Stimulated activated CD4-positive, alpha-beta T cell treated with anti-CD3 and anti-CD28 coated beads, Interleukin-2, amount 100 ng/mL, for 48 hours (primary cell): ENCODE results near the gene TTF1.
A peak's percentile ranks its signal among the peaks of the same experiment; 100 is the strongest.
"Not testable (repeated sequence)": the region's sequence is repeated elsewhere in the genome, so short reads cannot be mapped to it uniquely, and the experiment has no call there.

Experiments
- DNase-seq, 2 donors: peaks; one replicate each; pipeline ENCODE4 v3.0.0-alpha.2; 2020

Gene TTF1

DNA sequence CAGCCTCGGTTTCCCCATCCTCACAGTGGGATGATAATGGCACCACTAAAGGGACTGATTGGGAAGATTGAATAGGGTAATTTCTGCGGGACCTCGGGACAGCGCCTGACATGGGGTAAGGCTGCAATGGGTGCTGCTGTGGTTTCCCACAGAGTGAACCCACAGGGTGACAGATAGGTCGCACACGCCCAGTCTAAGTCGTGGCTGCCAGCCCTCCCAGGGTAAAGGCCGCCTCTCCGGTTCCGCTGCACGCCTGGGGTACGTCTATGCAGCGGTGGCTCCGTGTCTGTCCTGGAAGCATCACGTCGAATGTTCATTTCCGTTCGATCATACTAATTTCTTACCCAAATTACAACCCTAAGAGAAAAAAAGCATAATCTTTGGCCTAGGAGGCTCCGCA lies 4.0 kb upstream of the TTF1 start:
- DNase-seq: no peak

- peak in 1 of 2 donors; percentile 30 for DNase-seq
These were observed 3.3 kb upstream of the TTF1 start, which contains the start of gene CFAP77 for GRCh38 chr9:132409828-132410528. CFAP77 (plus strand) TSS chr9:132410211; CDS start chr9:132410272, 61 bp downstream.

- no peak for DNase-seq
These were observed 1.9 kb upstream of the TTF1 start for GRCh38 chr9:132408521-132408920.

GRCh38 chr9:132407196-132407595 lies 556 bp upstream of the TTF1 start:
- no peak for DNase-seq

DNA sequence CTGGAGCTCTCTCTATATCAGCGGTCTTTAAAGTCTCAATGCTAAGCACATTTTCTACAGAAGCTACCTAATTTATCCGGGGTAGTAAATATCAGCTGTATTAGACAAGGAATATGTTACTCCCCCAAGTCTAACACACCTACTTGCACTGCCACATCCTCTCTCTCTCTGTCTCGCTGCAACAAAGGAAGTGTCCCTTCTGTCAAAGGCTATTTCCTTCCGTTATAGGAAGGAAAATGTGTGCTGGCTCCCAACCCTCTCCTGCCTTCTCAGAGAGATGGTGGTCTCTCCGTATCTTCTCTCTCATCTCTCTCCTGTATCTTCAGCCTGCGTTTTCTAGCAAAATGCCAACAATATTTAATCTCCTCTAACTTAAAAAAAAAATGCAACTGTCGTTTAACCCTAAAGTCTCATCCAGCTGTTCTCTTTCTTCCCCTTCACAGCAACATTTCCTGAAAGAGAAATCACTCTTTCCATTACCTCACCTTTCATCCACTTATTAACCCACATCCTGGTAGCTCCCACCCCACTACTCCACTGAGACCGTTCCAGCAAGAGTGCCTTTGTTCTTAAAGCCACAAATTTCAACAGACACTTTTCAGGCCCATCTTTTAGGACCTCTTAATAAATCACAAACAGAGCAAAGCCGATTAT lies 2.3 kb downstream of the TTF1 start:
- no peak for DNase-seq

DNA sequence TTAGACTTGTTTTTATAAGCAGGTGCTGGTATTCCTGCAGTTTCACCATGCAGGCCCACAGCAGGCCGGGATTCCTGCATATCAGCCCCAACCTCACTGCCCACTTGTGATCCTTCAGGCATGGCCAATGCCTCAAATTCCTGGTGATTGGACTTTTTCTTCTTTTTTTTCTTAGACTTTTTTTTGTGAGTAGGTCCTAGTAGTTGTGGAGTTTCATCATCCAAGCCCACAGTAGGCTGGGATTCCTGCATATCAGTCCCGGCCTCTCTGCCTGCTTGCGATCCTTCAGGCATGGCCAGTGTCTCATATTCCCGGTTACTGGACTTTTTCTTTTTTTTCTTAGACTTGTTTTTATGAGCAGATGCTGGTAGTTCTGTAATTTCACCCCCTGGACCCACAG lies 4.8 kb downstream of the TTF1 start:
- no peak for DNase-seq

DNA sequence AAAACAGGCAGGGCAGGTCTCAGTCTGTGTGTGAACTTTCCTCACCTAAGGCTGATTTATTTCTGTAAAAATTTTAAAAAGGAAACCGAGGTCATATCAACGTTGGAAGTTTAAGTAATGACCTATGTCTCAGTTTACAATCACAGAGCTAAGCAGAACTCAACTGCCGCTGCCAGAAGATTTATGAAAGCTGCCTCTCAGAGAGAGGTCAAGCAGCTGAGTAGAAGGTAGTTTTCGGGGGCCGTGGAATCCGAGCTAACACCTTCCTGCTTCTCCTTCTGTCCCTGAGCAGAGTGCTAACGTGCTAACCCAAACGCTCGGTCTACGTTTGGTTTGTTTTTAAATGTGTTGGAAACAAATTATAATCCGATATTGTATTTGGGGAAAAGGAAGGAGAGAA lies 11.1 kb downstream of the TTF1 start:
- no peak for DNase-seq

DNA sequence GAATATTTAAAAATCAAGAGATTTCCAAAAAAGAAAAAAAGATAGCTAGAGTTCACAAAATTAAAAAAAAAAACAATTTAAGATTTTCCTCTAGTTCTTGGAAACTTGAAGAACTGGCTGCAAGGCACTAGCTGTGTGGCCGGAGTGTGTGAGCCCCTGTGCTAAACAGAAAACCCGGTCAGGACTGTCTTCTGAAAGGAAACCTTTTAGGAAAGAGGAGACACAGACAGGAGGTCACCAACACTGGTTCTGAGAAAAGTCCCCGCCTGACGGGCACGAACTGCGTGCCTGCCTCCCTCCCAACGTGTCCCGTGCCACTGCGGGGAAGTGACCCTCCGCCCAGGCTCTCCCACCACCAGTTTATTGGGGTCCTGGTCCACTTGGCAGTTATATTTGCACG lies 15.2 kb downstream of the TTF1 start:
- DNase-seq: no peak

DNA sequence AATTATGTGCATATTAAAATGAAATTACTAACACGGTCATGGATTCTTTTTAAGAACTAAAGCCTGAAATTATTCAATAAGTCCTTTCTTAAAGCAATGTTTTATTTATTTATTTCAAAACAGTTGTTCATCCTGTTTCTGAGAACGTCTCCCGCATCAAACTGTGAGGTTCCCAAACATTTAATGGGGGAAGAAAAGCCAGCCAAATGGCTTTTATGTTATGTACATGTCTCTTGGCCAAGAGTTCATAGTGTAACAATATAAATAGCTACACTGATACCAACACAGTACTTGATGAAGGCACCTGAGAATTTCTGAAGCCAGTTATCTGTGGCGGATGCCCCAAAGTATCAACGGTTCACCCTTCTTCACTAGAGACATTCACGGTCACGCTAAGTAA lies 15.7 kb downstream of the TTF1 start:
- no peak for DNase-seq

GRCh38 chr9:132387133-132387532 lies 19.5 kb downstream of the TTF1 start:
- DNase-seq: no peak

DNA sequence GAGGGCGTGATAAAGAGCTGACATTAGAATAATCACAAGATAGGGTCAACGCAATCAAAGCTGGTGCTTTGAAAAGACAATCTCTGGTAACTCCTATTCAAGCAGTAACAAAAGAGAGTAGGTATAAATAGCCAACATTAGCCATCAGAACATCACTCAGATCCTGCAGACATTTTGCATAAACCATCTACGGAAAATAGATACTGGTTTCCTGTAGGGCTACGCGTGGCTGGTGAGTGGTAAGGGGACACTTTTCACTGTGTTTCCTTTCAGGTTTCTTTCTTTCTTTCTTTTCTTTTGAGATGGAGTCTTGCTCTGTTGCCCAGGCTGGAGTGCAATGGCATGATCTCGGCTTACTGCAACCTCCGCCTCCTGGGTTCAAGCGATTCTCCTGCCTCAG lies 22.3 kb downstream of the TTF1 start:
- no peak for DNase-seq

DNA sequence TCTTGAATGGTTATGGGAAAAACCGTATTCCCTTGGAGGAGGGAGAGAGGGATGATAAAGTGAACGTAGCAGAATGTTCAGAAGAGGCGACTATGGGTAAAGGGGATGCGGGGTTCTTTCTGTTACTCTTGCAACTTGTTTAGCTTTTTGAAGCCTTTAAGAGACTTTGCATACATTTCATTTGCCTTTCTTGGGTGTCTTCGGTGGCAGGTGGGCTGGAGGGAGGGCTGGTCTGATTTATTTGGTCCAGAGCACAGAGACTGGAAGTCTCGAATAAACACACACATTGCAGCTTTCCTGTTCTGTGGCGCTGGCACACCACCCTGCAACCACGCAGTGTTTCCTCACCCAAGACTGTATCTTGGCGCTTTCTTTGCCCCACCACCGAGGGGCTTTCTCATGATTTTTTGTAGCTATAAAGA lies 23.2 kb downstream of the TTF1 start:
- no peak for DNase-seq

- DNase-seq: no peak
These were observed 24.6 kb downstream of the TTF1 start for GRCh38 chr9:132381966-132382541.

GRCh38 chr9:132378416-132378815 lies 28.2 kb downstream of the TTF1 start:
- DNase-seq: not testable (repeated sequence)

GRCh38 chr9:132377769-132378168 lies 28.9 kb downstream of the TTF1 start:
- DNase-seq: not testable (repeated sequence)

DNA sequence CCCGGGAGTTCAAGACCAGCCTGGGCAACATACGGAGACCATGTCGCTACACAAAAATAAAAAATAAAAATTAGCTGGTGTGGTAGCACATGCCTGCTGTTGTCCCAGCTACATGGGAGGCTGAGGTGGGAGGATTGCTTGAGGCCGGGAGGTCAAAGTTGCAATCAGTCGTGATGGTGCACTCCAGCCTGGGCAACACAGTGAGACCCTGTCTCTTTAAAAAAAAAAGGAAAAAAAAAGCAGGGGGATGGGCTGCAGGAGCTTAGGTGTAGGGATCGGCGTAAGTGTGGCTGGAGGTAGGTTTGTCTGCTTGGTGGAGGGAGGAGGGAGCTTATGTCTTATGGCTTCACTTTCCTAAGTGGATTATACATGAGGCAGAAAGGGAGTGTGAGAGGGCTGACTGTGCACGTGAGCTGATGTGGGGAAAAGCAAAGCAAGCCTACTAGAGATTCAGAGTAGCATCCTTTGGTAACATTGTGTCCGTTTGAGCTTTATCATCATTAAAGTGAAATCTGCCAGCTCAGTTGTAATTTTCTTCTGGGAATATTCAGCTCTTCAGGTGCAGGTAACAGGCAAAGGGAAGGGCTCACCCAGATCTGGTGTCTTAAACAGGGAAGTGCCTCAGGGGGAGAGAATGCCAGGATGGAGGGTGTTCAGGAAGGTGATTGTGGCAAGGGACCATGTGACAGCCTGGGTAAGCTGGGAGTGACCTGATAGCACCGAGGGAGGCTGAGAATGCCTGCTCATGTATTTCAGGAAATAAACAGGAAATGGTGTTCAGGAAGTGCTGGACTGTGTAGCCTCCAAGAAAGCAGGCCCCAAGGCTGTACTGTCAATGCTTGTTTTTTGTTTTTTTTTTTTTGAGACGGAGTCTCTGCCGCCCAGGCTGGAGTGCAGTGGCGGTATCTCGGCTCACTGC lies 34.2 kb downstream of the TTF1 start:
- DNase-seq: no peak

DNA sequence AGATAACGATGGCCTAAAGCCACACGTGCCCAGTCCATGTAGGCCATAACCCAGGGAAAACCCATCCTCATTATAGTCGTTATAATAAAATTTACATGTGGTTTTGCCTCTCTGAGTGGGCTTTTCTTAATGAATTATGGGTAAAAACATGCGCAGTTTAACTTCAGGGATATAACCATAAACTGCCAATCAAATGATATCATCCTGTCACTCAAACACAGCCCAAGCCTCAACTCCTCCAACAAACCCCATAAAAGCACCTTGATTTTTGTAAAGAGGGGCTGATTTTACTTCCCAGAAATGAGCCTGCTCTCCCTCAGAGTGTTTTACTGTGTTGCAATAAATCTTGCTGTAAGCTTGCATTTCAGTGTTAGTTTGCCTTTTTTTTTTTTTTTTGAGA lies 36.0 kb downstream of the TTF1 start:
- DNase-seq: no peak

DNA sequence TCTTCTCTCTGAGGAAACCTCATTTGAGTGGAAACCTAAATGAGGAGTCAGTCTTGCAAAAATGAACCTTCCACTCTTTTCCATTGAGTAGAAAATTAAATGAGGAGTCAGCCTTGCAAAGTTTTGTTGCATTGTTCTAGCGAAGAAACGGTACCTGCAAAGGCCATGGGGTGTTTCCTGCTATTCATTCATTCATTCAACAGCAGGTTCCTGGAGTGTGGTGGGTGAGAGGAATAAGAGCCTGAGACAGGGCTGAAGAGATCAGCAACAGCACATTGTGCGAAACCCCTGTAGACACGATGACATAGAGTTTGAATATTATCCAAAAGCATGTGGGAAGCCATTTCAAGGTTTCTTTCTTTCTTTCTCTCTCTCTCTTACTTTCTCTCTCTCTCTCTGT lies 37.2 kb downstream of the TTF1 start:
- DNase-seq: no peak

DNA sequence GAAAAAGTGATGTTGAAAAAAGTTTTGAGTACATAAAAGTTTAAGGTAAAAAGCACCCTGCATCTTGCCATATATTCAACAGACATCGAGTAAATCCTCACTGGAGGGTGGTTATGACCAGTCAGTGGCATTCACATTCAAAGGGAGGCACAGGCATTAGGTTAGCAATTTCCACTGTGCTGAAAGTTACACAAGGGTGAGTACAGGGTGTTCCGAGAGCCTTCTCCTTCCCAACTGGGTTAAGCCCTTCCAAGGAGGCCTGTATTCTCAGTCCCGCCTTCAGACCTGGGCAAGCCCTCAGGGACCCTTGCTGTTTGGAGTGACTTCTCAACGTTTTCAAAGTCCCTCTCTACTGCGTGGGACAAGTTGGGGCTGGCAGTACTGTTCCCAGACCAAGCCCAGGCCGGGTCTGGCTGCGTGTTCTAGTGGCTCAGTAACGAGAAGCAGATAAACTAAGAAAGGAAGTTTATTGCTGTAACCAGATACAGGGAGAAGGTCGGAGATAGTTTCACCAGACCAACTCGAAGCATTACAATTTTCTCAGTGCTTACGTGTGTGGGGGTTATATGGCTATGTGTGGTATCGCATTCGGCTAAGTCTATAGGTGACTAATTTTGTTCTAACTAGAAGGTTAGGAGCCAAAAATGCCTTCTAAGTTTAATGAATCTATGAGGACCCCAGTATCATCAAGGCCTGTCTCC lies 38.9 kb downstream of the TTF1 start:
- DNase-seq: no peak

- DNase-seq: no peak
These were observed 40.2 kb downstream of the TTF1 start for GRCh38 chr9:132366481-132366880.

DNA sequence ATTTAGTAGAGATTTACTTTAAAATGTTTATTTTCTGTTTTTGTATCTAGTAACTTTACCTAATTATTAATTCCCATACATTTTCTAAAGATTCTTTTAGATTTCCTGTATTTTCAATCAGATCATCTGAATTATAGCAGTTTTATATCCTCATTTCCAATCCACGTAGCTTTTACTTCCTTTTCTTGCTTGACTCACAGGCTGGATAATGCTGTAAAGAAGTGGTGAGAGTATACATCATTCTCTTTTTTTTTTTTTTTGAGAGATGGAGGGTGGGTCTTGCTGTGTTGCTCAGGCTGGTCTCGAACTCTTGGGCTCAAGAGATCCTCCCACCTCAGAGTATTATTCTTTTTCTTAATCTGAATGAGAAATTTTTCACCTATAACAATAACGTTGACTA lies 40.7 kb downstream of the TTF1 start:
- DNase-seq: no peak

DNA sequence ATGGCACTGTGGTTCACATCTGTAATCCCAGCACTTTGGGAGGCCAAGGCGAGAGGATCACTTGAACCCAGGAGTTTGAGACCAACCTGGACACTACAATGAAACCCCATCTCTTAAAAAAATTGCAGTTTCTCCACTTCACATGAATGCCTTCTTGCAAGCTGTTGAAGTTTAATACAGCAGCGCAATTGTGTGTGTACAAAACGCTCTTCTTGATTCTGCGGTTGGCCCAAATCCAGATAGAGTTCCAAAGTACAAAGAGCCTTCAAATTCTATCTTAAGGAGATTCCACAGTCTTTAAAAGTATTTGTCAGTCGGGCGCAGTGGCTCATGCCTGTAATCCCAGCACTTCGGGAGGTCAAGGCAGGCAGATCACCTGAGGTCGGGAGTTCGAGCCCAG lies 42.6 kb downstream of the TTF1 start:
- DNase-seq: no peak

GRCh38 chr9:132357764-132358163 lies 48.9 kb downstream of the TTF1 start:
- no peak for DNase-seq
